CD4-positive, alpha-beta T cell treated with Interleukin-12 subunit alpha and Interleukin-12 subunit beta, for 1 hour (primary cell): ENCODE data around the gene ABHD14A.

ENCODE experiments used
- DNase-seq: peaks from one replicate; pipeline ENCODE4 v3.0.0-alpha.2; 2020

The ABHD14A gene

GRCh38 chr3:51998774-51999173 is 23.9 kb downstream of the ABHD14A start:
- DNase-seq: no peak

GRCh38 chr3:51999846-52000245 is 25.0 kb downstream of the ABHD14A start:
- no peak for DNase-seq

GRCh38 chr3:52001443-52001974 is 26.6 kb downstream of the ABHD14A start:
- peak; percentile 88 for DNase-seq

- no peak for DNase-seq
Observed at GRCh38 chr3:52002748-52003147, 27.9 kb downstream of the ABHD14A start.

GRCh38 chr3:52004163-52004787 is 29.4 kb downstream of the ABHD14A start:
- DNase-seq: no peak

- no peak for DNase-seq
Observed at GRCh38 chr3:52004906-52005395, 30.1 kb downstream of the ABHD14A start.

GRCh38 chr3:52005571-52005986 is 30.7 kb downstream of the ABHD14A start:
- DNase-seq: no peak

GRCh38 chr3:52006017-52006819 is 31.4 kb downstream of the ABHD14A start:
- no peak for DNase-seq

- DNase-seq: no peak
Observed at GRCh38 chr3:52006820-52007133, 31.9 kb downstream of the ABHD14A start.

- DNase-seq: no peak
Observed at GRCh38 chr3:52007291-52007690, 32.4 kb downstream of the ABHD14A start.

GRCh38 chr3:52010431-52010830 is 35.6 kb downstream of the ABHD14A start:
- no peak for DNase-seq

- no peak for DNase-seq
Observed at GRCh38 chr3:52012699-52013098, 37.8 kb downstream of the ABHD14A start.

- DNase-seq: no peak
Observed at GRCh38 chr3:52013802-52014598, 39.1 kb downstream of the ABHD14A start.

- no peak for DNase-seq
Observed at GRCh38 chr3:52014613-52015012, 39.7 kb downstream of the ABHD14A start.

- no peak for DNase-seq
Observed at GRCh38 chr3:52015438-52016228, 40.8 kb downstream of the ABHD14A start.

- no peak for DNase-seq
Observed at GRCh38 chr3:52017586-52017985, 42.7 kb downstream of the ABHD14A start.

GRCh38 chr3:52018319-52019000 is 43.6 kb downstream of the ABHD14A start:
- DNase-seq: no peak

GRCh38 chr3:52019352-52020080 is 44.7 kb downstream of the ABHD14A start:
- no peak for DNase-seq

- no peak for DNase-seq
Observed at GRCh38 chr3:52020796-52021195, 45.9 kb downstream of the ABHD14A start.

GRCh38 chr3:52021489-52022268 is 46.8 kb downstream of the ABHD14A start:
- DNase-seq: no peak
